ENCODE results near the gene HYKK.
A peak's percentile ranks its signal among the peaks of the same experiment; 100 is the strongest.
"Not testable (repeated sequence)": the region's sequence is repeated elsewhere in the genome, so short reads cannot be mapped to it uniquely, and the experiment has no call there.

HYKK gene

DNA sequence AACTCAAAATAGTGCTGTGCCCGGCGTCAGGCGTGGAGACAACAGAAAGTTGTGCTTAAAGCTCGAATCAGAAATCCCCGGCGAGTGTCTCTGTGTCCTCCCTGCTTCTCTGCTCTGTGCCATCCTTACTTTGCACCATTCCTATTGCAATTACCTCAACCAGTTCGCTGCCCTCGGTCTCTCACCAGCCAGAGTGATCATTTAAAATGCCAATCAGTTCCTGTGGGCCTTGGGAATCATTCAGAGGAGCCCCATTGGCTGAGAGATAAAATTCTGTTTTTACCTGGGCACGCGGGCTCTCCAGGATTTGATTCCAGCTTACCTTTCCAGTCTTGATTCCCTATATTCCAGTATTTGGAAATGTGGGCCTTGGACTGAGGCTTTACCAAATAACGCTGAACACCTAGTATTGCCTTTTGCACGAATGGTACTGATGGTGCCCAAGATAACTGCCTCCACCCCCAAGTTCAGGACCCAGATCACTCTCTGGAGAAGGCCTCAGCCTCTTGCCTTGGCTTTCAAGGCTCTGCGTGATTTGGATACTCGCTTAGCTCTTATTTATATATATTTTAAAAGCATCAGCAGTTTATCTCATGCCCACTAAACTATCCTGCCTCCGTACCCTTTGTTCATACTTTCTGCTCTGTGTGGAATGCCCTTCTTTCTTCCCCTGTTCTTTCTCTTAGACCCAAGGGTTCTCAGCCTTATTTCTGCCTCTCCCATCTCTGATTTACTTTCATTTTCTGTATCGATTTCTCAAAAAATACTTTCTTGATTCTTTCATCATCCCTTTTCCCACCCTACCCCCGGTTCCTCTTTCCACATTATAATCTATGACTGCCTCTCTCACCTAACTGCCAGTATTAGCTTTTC, 33.7 kb downstream of the HYKK start:
- DNase-seq = no peak

DNA sequence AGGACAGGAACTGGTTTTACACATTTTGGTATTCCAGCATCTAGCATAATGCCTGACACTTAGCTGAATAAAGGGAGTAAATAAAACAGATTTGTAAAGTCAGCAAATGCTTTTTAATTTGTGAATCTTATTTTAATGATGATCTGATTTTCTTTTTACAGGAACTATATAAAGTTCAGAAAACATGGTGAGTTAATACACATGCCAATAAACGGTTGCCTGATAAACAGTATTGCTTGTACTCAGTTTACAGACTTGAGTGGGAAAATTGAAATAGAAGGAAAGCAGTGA, 34.3 kb downstream of the HYKK start:
- no peak for DNase-seq

DNA sequence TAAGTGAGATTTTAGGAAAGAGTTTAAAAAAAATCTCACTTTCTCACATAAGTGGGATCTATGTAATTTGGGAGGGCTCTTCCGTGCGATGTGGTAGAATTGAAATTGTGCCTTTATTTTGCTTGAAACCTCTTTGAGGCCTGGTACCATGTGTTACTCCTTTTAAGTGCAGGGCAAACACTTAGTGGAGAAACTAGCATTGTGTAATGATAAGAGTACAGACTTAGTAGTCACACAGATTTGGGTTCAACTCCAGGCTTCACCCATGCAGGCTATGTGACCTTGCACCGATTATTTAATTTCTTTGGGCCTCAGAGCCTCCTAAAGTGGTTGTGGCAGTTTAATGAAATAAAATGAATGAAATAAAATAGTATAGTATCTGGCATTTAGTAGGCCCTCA, 35.3 kb downstream of the HYKK start:
- DNase-seq = no peak

DNA sequence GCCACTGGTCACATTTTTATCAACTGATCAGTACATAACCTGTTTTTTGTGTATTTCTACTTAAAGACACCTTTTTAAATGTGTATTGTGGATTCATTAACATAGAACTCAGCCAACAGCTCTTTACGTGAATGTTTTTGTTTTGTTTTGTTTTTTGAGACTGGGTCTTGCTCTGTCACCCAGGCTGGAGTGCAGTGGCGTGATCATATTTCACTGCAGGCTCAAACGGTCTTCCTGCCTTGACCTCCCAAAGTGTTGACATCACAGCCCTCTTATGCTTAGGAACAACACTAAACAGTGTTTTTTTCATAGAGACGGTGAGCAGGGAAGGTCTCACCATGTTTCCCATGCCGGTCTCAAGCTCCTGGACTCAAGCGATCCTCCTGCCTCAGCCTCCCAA, 42.8 kb downstream of the HYKK start:
- DNase-seq = no peak

DNA sequence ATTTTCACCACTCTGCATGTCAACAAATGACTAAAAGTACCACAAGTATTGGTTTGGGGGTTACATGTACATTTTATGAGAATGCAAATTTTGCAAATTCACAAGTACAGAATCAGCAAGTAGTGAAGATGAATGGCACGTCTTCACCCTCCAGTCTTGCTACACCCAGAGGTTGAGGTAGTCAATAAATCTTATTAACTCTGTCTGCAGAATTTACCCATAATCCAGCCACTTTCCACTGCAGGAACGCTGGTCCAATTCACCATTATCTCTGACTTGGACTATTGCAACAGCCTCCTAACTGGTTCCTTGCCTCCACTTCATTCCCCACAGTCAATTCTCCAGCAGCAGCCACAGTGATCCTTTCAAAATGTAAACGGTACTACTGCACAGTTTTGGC, 43.4 kb downstream of the HYKK start:
- DNase-seq = no peak

DNA sequence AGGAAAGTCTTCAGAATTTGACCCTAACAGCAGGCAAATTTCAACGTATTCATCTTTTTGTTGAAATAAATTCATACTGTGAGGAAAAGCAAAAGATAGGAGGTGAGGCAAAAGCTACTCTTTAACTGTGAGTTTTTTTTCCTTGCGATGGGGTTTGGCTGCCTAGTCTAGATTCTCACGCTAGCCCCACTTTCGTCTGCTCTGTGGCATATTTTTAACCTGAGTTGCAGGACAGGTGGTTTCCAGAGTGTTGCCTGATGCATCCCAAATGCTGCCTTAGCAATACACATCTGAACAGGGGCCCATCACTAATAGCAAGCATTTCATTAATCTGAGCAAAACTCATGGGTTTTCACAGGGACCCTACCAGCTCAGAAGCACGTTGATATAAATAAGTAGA, 44.5 kb downstream of the HYKK start:
- DNase-seq = no peak

DNA sequence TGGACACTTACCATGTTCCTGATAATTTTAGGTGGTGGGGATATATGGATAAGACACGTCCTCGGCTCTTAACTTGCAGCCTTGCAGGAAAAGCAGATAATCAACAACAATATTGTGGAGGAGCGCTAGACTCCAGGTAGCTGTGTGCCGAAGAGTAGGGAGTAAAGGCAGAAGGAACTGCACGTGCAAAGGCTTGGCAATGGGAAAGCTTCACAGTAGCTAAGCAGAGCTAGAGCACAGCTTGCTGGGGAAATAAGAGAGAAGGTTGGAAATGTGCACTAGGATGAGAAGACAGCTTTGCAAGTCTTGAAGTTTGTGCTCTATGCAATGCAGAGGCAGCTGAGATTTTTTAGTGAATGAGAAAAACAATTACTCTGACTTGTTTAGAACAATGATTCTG, 45.2 kb downstream of the HYKK start:
- DNase-seq = no peak

DNA sequence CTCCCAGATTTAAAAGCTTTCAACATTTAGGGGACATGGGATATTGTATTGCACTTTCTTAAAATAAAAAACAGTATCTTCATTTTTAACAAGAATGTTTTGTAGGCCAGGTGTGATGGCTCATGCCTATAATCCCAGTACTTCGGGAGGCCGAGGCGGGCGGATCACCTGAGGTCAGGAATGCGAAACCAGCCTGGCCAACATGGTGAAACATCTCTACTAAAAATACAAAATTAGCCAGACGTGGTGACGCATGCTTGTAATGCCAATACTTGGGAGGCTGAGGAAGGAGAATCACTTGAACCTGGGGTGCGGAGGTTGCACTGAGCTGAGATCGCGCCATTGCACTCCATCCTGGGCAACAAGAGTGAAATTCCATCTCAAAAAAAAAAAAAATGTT, 52.8 kb downstream of the HYKK start:
- not testable (repeated sequence) for DNase-seq

DNA sequence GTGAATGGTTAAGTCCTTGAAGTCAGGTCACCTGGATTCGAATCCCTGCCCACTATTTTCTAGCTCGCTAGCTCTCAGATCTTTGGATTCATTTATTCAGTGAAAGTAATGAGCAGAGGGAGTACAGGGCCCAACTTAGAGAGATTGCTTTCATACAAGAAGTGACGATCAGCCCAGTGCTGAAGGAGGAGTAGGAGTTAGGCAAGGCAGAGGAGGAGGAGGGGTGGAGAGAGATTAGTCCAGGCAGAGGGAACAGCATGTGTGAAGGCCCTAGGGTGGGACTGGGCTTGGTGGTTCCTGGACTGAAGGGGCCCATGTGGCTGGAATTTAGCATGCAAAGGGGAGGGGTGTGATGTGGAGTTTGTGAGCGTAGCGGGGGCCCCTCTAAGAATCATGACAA, 54.1 kb downstream of the HYKK start:
- DNase-seq = no peak

DNA sequence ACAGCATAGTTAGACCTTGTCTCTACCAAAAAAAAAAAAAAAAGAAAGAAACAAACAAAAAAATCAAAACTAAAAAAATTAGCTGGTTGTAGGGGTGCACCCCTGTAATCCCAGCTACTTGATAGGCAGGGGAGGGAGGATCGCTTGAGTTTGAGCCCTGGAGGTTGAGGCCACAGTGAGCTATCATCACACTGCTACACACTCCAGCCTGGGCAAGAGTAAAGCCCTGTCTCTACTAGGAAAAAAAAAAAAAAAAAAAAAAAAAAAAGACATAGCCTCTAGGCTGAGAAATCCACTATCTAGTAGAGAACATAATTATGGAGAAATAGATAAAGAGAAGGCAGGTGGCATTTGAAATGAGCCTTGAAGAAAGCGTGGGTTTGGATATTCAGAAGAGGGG, 55.7 kb downstream of the HYKK start:
- DNase-seq = no peak

DNA sequence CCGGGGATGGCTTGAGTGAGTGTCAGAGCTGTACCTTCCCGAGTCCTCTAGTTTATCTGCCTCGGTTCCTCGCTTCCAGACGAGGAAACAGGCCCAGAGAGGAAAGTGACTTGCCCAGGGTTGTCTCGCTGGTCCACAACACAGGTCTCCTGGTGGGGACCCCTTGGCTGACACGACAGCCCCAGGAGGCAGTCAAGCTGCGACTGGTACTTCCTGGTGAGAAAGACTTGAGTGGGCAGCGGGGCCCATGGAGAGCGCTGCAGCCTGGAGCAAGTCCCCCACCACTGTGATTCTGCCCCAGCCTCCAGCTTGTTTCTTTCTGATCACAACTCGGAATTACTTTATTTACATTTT, 57.3 kb downstream of the HYKK start:
- no peak for DNase-seq

DNA sequence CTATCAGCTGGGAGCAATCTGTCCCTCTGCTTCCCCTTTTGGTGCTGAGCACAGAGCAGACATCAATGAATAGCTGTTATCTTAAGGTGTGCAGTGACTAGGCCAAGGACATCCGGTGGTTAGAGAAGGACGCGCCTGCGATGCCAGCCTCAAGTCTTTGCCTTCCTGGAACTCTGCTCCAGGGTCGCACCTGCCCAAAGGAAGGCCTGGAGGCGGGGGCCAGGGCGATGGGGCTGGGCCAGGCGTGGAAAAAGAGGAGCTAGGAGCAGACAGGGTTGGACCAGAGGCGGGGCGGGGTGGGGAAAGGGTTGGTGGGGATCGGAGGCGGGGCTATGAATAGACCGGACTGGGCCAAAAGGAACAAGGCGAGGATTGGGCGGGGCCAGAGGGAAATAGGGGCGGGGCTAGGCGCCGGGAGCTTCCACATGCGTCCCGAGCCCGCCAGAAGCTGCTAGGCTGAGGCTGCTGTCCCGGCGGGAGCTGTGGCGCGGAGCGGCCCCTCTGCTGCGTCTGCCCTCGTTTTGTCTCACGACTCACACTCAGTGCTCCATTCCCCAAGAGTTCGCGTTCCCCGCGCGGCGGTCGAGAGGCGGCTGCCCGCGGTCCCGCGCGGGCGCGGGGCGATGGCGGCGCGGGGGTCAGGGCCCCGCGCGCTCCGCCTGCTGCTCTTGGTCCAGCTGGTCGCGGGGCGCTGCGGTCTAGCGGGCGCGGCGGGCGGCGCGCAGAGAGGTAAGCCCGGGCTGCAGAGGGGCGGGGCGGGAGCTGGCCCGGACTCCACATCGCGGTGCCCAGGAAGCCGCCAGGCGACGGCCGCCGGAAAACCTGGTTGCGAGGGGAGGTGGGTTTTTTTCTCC, 57.9 kb downstream of the HYKK start, which contains the start of gene CHRNA5:
Gene CHRNA5 (plus strand): TSS at position 424 of the 854 bp plus-strand sequence. CDS start 200 bp downstream, at position 624.
- peak; percentile 31 for DNase-seq

DNA sequence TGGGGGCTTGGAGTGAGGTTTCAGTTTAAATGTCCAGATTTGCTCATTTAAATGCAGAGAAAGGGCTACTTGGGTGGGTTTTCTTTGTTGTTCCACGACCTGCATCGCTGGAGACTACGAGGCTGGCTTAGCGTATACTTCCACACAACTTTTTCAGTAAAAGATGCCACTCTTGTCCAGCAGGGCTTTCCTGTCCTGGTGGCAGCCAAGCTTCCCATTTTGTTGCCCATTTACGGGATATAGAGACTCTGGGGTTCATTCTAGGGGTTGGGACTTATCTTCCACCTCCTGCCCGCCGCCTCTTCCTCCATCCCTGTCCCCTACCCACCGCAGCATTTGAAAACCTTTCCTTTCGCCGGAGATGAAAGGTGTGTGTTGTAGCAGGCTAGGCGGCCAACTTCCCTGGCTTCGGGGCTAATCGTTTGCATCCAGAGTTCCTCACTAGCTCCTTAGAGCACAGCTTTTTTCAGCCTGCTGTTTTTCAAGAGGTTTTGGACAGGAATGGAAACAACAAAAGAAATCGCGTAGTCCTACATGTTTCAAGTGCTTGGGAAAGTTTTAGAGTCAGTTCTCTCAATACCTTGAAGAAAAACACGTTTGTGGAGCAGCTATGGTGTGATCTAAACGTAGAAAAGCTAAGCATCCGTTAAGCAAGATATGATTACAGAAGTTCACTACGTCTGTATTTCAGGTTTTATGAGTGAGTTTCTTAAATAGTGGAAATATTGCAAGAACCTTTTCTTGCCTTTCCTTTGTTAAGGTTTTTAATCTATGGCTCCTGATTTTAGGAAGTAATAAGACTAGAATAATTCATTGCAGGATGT, 58.8 kb downstream of the HYKK start:
- no peak for DNase-seq

DNA sequence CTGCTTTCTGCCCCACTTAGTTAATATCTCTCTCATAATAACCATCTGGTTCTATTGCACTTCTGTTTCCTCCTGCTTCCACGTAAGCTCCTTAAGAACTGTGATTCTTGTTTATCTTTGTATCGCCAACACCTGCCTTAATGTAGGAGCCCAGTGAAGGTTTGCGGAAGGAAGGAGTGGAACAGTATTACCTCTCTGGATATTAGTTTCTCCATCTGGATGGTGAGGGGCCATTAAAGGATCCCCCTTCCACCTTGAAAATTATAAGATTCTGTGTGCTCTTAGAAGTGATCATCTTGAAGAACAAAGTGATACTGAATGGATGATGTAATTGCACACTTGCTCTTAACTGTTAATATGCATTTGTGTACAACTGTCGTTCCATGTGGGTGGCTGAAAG, 60.2 kb downstream of the HYKK start:
- no peak for DNase-seq

DNA sequence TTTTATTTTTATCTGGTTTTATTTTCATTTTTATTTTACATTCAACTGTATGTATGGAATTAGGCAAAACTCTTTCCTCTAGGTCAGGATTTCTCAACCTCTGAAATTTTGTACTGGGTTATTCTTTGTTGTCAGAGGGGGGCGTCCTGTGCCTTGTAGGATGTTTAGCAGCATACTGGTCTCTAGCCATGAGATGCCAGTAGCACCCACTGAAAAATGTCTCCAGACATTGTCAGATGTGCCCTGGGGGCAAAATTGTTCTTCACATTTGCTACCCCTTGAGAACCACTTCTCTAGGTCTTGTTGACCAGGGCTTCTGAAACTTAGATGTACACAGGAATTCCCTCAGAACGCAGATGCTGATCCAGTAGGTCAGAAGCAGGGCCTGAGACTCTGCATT, 63.3 kb downstream of the HYKK start:
- DNase-seq = no peak

DNA sequence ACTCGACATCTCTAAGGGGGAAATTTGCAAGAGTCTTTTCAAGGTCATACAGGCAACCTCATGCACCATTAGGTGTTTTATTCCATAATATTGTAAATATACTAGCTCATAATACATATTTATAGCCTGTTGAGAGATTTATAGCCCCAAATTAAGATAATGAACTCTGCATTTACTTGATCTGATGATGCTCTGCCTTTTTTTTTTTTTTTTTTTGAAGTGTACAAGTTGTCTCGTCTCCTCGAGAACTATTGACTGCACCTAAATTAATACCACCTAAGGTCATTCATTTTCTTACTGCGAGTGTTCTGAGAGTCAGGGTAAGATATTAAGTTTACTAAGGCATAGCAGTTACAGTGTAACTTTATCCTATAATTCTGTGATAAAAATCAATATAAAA, 64.0 kb downstream of the HYKK start:
- DNase-seq = no peak

DNA sequence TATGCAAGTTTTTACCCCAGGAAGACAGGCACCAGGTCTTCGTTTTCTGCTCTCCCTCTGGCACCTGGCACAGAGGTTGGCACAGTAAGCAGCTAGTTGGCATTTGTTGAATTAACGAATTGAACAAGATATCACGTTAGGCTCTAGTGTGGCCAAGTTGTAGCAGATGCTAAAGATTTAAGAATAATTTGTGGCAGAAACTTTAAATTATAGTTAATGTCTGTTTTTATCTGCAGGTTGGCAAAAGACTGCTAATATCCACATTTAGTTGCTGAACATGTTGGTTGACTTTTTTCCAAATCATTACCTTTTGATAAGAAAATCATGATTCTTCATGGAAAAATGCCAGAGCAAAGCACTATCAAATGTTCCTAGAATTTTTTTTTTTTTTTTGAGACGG, 66.0 kb downstream of the HYKK start:
- DNase-seq = no peak

DNA sequence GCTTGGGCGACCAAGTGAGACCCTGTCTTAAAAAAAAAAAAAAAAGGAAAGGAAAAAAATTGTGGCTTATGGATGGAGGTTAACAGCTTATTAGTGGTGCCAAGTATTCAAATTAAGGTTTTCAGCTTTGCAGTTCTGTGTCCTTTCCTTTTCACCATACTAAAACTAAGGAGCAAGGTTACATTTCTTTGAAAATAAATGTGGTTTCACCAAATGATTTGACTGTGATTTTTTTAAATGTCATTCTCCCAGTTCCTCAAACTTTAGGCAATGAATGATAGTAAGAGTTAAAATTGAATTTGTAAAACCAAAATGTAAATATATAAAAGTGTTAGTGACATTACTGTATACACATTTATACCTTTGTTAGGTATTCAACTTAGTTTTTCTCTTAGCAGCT, 67.6 kb downstream of the HYKK start:
- DNase-seq = no peak
